ENCODE measurements around the gene TBC1D32.

DNA sequence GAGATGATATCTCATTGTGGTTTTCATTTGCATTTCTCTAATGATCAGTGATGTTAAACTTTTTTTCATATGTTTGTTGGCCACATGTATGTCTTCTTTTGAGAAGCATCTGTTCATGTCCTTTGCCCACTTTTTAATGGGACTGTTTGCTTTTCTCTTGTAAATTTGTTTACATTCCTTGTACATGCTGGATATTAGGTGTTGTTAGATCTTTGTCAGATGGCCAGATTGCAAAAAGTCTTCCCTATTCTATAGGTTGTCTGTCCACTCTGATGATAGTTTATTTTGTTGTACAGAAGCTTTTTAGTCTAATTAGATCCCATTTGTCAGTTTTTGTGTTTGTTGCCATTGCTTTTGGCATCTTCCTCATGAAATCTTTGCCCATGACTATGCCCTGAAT, 172.4 kb downstream of the TBC1D32 start:
- TF ChIP-seq, protein P1, sequence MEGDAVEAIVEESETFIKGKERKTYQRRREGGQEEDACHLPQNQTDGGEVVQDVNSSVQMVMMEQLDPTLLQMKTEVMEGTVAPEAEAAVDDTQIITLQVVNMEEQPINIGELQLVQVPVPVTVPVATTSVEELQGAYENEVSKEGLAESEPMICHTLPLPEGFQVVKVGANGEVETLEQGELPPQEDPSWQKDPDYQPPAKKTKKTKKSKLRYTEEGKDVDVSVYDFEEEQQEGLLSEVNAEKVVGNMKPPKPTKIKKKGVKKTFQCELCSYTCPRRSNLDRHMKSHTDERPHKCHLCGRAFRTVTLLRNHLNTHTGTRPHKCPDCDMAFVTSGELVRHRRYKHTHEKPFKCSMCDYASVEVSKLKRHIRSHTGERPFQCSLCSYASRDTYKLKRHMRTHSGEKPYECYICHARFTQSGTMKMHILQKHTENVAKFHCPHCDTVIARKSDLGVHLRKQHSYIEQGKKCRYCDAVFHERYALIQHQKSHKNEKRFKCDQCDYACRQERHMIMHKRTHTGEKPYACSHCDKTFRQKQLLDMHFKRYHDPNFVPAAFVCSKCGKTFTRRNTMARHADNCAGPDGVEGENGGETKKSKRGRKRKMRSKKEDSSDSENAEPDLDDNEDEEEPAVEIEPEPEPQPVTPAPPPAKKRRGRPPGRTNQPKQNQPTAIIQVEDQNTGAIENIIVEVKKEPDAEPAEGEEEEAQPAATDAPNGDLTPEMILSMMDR (IDR thresholded peaks at IDR 0.05; ENCODE audit: insufficient read depth, low read depth, low read length): no peak
- no peak for TF ChIP-seq EZH2 (IDR thresholded peaks at IDR 0.05; ENCODE audit: insufficient read depth, low read length)

All from astrocyte (in vitro differentiated cells and primary cell).